NCI-H748 treated with DMSO at 0.1 percent for 48 hours (cell line): ENCODE results near the gene TMA16.
"Not testable (repeated sequence)": the region's sequence is repeated elsewhere in the genome, so short reads cannot be mapped to it uniquely, and the experiment has no call there.

ENCODE experiments used
- DNase-seq: peaks from one replicate; lab custom pipeline; 2025; lab: John Stamatoyannopoulos, UW

The TMA16 gene

GRCh38 chr4:163494360-163495241 is at the start of gene TMA16:
Gene TMA16, plus strand, starts transcription at chr4:163494690. Its CDS starts 112 bp downstream, at chr4:163494802.
- peak; percentile 51 for DNase-seq

- not testable (repeated sequence) for DNase-seq
Measured at GRCh38 chr4:163447023-163447422, 47.5 kb upstream of the TMA16 start.

GRCh38 chr4:163447481-163447880 is 47.0 kb upstream of the TMA16 start:
- DNase-seq = no peak

GRCh38 chr4:163448540-163449203 is 45.8 kb upstream of the TMA16 start:
- DNase-seq = no peak

- DNase-seq = no peak
Measured at GRCh38 chr4:163462556-163462955, 31.9 kb upstream of the TMA16 start.

GRCh38 chr4:163467082-163467770 is 27.3 kb upstream of the TMA16 start:
- DNase-seq = no peak

- no peak for DNase-seq
Measured at GRCh38 chr4:163470391-163470790, 24.1 kb upstream of the TMA16 start.

- DNase-seq = no peak
Measured at GRCh38 chr4:163473130-163473529, 21.4 kb upstream of the TMA16 start.

- DNase-seq = peak; percentile 6
Measured at GRCh38 chr4:163473576-163473975, 20.9 kb upstream of the TMA16 start, which contains the start of gene TKTL2. Gene TKTL2, minus strand, starts transcription at chr4:163473754. Its CDS starts 20 bp downstream, at chr4:163473734.

GRCh38 chr4:163474027-163474426 is 20.5 kb upstream of the TMA16 start:
- no peak for DNase-seq

- no peak for DNase-seq
Measured at GRCh38 chr4:163476761-163477438, 17.6 kb upstream of the TMA16 start.

- DNase-seq = no peak
Measured at GRCh38 chr4:163482190-163482589, 12.3 kb upstream of the TMA16 start.

GRCh38 chr4:163484906-163485305 is 9.6 kb upstream of the TMA16 start:
- peak; percentile 9 for DNase-seq

- DNase-seq = no peak
Measured at GRCh38 chr4:163485589-163485988, 8.9 kb upstream of the TMA16 start.

GRCh38 chr4:163486321-163486720 is 8.2 kb upstream of the TMA16 start:
- DNase-seq = no peak

- DNase-seq = no peak
Measured at GRCh38 chr4:163489929-163490328, 4.6 kb upstream of the TMA16 start.

GRCh38 chr4:163492951-163493504 is 1.5 kb upstream of the TMA16 start:
- DNase-seq = no peak

- no peak for DNase-seq
Measured at GRCh38 chr4:163493643-163494359, 689 bp upstream of the TMA16 start.

GRCh38 chr4:163495900-163496299 is 1.4 kb downstream of the TMA16 start:
- DNase-seq = no peak

GRCh38 chr4:163500586-163500985 is 6.1 kb downstream of the TMA16 start:
- no peak for DNase-seq

- no peak for DNase-seq
Measured at GRCh38 chr4:163505374-163505773, 10.9 kb downstream of the TMA16 start.
